GM12891 (cell line): ENCODE measurements around the gene HAPLN1.

Experiments
- POLR2A ChIP-seq: IDR thresholded peaks from 2 replicates; pipeline ENCODE4 v1.6.1; 2011; ENCODE audit warnings: low read depth, low read length, control low read depth
- POLR2AphosphoS5 ChIP-seq: IDR thresholded peaks from 2 replicates; pipeline ENCODE4 v1.6.1; 2011; ENCODE audit warnings: low read depth, low read length, control low read depth
- TAF1 ChIP-seq: IDR thresholded peaks from 2 replicates; pipeline ENCODE4 v1.6.1; 2011; ENCODE audit warnings: low read depth, low read length, control low read depth

GRCh38 chr5:83742089-83742488, 21.4 kb upstream of the HAPLN1 start:
- TF ChIP-seq POLR2AphosphoS5, result no peak
- no peak for TF ChIP-seq POLR2A
- no peak for TF ChIP-seq TAF1
